Smooth muscle cell (in vitro differentiated cells): ENCODE results near the gene MUC2. TPM values are rescaled to one million over a fixed set of nuclear protein-coding genes. Genes with fewer than 3 reads are reported as not detected.

Experiments used
- DNase-seq: peaks from one replicate; lab custom pipeline; 2025; ENCODE audit not compliant: unreplicated experiment; lab: John Stamatoyannopoulos, UW
- H2AFZ ChIP-seq: fragments of 200-600 bp; sonication (generic); 2 replicates; pipeline ENCODE4 v1.6.0; 2016; ENCODE audit warnings: antibody characterized with exemption, low read depth, mild to moderate bottlenecking
- H3F3A ChIP-seq: fragments of 200-600 bp; sonication (generic); 2 replicates; pipeline ENCODE4 v1.6.0; 2017; ENCODE audit warnings: antibody characterized with exemption, low read depth
- H3K27ac ChIP-seq: fragments of 200-600 bp; sonication (generic); 2 replicates; pipeline ENCODE4 v1.5.1; 2016; ENCODE audit warnings: low read depth, mild to moderate bottlenecking
- H3K27me3 ChIP-seq: fragments of 200-600 bp; sonication (generic); 2 replicates; pipeline ENCODE4 v1.6.1; 2016; ENCODE audit warnings: low read depth, mild to moderate bottlenecking
- H3K36me3 ChIP-seq: fragments of 200-600 bp; sonication (generic); 2 replicates; pipeline ENCODE4 v1.5.1; 2016; ENCODE audit warnings: low read depth
- H3K4me1 ChIP-seq: fragments of 200-600 bp; sonication (generic); 2 replicates; pipeline ENCODE4 v1.5.1; 2016; ENCODE audit warnings: low read depth
- H3K4me2 ChIP-seq: fragments of 200-600 bp; sonication (generic); 2 replicates; pipeline ENCODE4 v1.6.0; 2016; ENCODE audit warnings: mild to moderate bottlenecking
- H3K4me3 ChIP-seq: fragments of 200-600 bp; sonication (generic); 2 replicates; pipeline ENCODE4 v1.5.1; 2016; ENCODE audit warnings: mild to moderate bottlenecking
- H3K79me2 ChIP-seq: fragments of 200-600 bp; sonication (generic); 2 replicates; pipeline ENCODE4 v1.6.0; 2016; ENCODE audit warnings: low read depth, mild to moderate bottlenecking
- H3K9ac ChIP-seq: fragments of 200-600 bp; sonication (generic); 2 replicates; pipeline ENCODE4 v1.6.0; 2016; ENCODE audit warnings: low read depth
- H3K9me3 ChIP-seq: fragments of 200-600 bp; sonication (generic); replicated peaks from 2 replicates; pipeline ENCODE4 v1.5.1; 2016; ENCODE audit warnings: low read depth
- H4K20me1 ChIP-seq: fragments of 200-600 bp; sonication (generic); 2 replicates; pipeline ENCODE4 v1.6.0; 2016; ENCODE audit warnings: low read depth
- WGBS: methylation state at CpG from one replicate; pipeline ENCODE4 v1.1.7; 2016; ENCODE audit warnings: low lambda C conversion rate; 5-methylcytosine and 5-hydroxymethylcytosine counted together
- polyA plus RNA-seq: library from polyadenylated mRNA; unstranded; fragments of >200 nt; fragmentation: Nextera tagmentation; extraction: Ambion mirVana; gene quantifications from 2 replicates; pipeline ENCODE4 v1.2.1, GENCODE V29; 2016
- total RNA-seq: library from RNA; depleted of rRNA; stranded (reverse); fragments of >200 nt; gene quantifications from 2 replicates; pipeline ENCODE4 v1.2.3, GENCODE V29; 2014
- TF ChIP-seq, protein P1 (sequence below): fragments of 200-600 bp; sonication (generic); IDR thresholded peaks from 2 replicates; pipeline ENCODE4 v1.5.1; 2017; ENCODE audit warnings: borderline replicate concordance, mild to moderate bottlenecking, antibody characterized with exemption; ENCODE audit not compliant: insufficient read depth, poor library complexity, severe bottlenecking

The MUC2 gene
- total and polyA plus RNA-seq, 2 experiments from 2014 or later = not detected

- H3K9me3 ChIP-seq = no peaks in the 10 kb centered on the region
Observed at GRCh38 chr11:1091332-1092083, 16.8 kb downstream of the MUC2 start.

DNA sequence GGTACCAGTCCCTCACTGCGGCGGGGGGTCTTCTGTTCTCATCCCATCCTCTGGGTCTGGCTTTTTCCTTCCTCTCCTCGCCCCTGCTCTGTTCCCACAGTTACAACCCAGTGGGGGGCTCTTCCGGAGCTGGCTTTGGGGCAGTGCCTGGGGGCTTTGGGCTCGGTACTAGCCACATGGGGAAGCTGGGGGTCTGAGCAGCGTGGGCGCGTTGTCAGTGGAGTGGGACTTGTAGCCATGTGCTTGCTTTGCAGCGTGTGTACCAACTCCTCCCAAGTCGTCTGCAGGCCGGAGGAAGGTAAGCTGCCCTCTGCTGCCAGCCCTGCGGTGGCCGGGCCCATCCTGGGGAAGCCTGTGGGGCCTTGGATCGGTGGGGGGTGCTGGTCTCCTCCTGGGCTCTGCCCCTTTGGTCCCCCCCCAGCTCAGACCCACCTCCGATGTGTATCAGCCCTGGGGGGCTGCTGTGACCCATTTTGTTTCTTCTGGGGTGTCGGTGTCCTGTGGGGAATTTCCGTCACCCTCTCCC is 17.5 kb downstream of the MUC2 start:
- Histone ChIP-seq H3K27me3 (no peaks in the 10 kb centered on the region), H2AFZ (no peak overlapping the region), H3K79me2 (no peaks in the 10 kb centered on the region), H3K27ac (no peak overlapping the region), H3F3A (no peaks in the 10 kb centered on the region), H3K4me3 (no peak overlapping the region), H3K9me3 (no peaks in the 10 kb centered on the region), H4K20me1 (no peaks in the 10 kb centered on the region), H3K4me1 (no peaks in the 10 kb centered on the region), H3K4me2 (no peak overlapping the region), H3K36me3 (no peaks in the 10 kb centered on the region), H3K9ac (no peak overlapping the region)
- TF ChIP-seq, protein P1, sequence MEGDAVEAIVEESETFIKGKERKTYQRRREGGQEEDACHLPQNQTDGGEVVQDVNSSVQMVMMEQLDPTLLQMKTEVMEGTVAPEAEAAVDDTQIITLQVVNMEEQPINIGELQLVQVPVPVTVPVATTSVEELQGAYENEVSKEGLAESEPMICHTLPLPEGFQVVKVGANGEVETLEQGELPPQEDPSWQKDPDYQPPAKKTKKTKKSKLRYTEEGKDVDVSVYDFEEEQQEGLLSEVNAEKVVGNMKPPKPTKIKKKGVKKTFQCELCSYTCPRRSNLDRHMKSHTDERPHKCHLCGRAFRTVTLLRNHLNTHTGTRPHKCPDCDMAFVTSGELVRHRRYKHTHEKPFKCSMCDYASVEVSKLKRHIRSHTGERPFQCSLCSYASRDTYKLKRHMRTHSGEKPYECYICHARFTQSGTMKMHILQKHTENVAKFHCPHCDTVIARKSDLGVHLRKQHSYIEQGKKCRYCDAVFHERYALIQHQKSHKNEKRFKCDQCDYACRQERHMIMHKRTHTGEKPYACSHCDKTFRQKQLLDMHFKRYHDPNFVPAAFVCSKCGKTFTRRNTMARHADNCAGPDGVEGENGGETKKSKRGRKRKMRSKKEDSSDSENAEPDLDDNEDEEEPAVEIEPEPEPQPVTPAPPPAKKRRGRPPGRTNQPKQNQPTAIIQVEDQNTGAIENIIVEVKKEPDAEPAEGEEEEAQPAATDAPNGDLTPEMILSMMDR = no peak
- WGBS = 82% methylated on average over 17 of the region's 17 CpGs
- DNase-seq = no peak

More at GRCh38 chr11:1091332-1092083, 16.8 kb downstream of the MUC2 start:
- no peaks in the 10 kb centered on the region for H3K36me3 ChIP-seq
- no peak overlapping the region for H3K4me2 ChIP-seq
- H3K4me1 ChIP-seq = no peaks in the 10 kb centered on the region
- TF ChIP-seq, protein P1 = no peak
- no peak overlapping the region for H2AFZ ChIP-seq
- H4K20me1 ChIP-seq = no peaks in the 10 kb centered on the region
- H3K79me2 ChIP-seq = no peaks in the 10 kb centered on the region
- no peaks in the 10 kb centered on the region for H3K27me3 ChIP-seq
- DNase-seq = no peak
- H3K4me3 ChIP-seq = no peak overlapping the region
- WGBS = 87% methylated on average over 12 of the region's 12 CpGs
- H3F3A ChIP-seq = no peaks in the 10 kb centered on the region
- no peak overlapping the region for H3K27ac ChIP-seq
- no peak overlapping the region for H3K9ac ChIP-seq

DNA sequence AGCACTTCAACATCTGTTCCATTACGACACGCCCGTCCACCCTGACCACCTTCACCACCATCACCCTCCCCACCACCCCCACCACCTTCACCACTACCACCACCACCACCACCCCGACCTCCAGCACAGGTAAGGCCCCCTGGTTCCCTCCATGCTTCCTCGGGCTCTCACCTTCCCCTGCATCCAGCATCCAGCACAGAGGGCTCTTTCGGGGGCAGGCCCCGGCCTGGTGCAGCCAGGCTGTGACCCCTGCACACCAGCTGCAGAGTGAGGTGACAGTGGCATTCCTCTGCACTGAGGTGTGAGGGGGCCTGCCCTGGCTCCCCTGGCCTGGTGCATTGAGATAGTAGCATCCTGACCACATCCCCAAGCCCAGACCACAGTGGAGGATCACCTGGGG is 18.2 kb downstream of the MUC2 start:
- 93% methylated on average over 4 of the region's 7 CpGs for whole genome bisulfite sequencing

More for the DNA sequence above, 18.2 kb downstream of the MUC2 start:
- Histone ChIP-seq H4K20me1 (no peaks in the 10 kb centered on the region), H3K27ac (no peak overlapping the region), H3K4me2 (no peak overlapping the region), H2AFZ (no peak overlapping the region), H3K4me3 (no peak overlapping the region), H3K9me3 (no peaks in the 10 kb centered on the region), H3K9ac (no peak overlapping the region), H3F3A (no peaks in the 10 kb centered on the region), H3K4me1 (no peaks in the 10 kb centered on the region), H3K27me3 (no peaks in the 10 kb centered on the region), H3K36me3 (no peaks in the 10 kb centered on the region), H3K79me2 (no peaks in the 10 kb centered on the region)
- DNase-seq = no peak
- TF ChIP-seq, protein P1 = no peak
